Esophagus muscularis mucosa (tissue), 3 donors: Measurements from ENCODE around the gene TNFRSF19.

Source experiments
- POLR2A ChIP-seq: fragments of 450-650 bp; IDR thresholded peaks from one replicate; pipeline ENCODE4 v1.6.1; 2017; ENCODE audit warnings: antibody characterized with exemption, moderate library complexity, mild to moderate bottlenecking, low read depth
- POLR2AphosphoS5 ChIP-seq, 2 donors: sonication (generic); formaldehyde crosslinking; IDR thresholded peaks; one replicate each; pipeline ENCODE4 v1.6.1; 2017; ENCODE audit warnings: antibody characterized with exemption in 2 of 2
- TF ChIP-seq, protein P1 (sequence below), 3 experiments: fragments of 200-600 bp in 2 of 3; fragments of 450-650 bp in 1 of 3; sonication (generic) in 2 of 3; IDR thresholded peaks; one replicate each; pipeline ENCODE4 v1.5.1; 2017 to 2019; ENCODE audit warnings: antibody characterized with exemption in 3 of 3, mild to moderate bottlenecking in 2 of 3, moderate library complexity in 1 of 3

DNA sequence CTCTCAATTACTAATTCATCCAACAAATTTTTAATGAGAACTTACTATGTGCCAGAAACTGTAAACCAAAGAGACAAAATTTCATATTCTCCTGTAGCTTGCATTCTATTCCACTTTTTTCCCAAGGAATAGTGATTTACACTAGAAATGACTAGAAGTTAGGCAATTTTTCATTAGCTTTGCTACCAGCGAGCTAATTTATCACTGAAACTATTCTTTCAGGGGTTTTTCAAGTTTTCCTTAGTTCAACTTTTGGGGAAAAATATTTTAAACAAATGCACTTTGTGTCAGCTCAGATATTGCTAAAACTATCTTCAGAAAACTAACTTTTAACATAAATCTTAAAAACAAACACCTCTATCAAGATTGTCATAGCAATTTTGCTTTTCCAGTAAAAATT is 5.4 kb downstream of the TNFRSF19 start:
- TF ChIP-seq, protein P1, sequence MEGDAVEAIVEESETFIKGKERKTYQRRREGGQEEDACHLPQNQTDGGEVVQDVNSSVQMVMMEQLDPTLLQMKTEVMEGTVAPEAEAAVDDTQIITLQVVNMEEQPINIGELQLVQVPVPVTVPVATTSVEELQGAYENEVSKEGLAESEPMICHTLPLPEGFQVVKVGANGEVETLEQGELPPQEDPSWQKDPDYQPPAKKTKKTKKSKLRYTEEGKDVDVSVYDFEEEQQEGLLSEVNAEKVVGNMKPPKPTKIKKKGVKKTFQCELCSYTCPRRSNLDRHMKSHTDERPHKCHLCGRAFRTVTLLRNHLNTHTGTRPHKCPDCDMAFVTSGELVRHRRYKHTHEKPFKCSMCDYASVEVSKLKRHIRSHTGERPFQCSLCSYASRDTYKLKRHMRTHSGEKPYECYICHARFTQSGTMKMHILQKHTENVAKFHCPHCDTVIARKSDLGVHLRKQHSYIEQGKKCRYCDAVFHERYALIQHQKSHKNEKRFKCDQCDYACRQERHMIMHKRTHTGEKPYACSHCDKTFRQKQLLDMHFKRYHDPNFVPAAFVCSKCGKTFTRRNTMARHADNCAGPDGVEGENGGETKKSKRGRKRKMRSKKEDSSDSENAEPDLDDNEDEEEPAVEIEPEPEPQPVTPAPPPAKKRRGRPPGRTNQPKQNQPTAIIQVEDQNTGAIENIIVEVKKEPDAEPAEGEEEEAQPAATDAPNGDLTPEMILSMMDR (IDR thresholded peaks at IDR 0.05): no peak
- TF ChIP-seq POLR2A (no peak), POLR2AphosphoS5 (IDR thresholded peaks at IDR 0.05) (no peak)
